ENCODE results near the gene MEIKIN. TPM values are rescaled to one million over a fixed set of nuclear protein-coding genes. Genes with fewer than 3 reads are reported as not detected.

Gene MEIKIN
- total RNA-seq (under 1 TPM; 0.42 to 0.51 TPM), polyA plus RNA-seq (not detected)

GRCh38 chr5:131945551-131946168, at the start of gene MEIKIN:
Gene MEIKIN (minus strand): TSS chr5:131945663. CDS start chr5:131945505, 158 bp downstream.
- no peak within 1 kb of the TSS for H3K9ac ChIP-seq (ENCODE audit: low read depth in 1 of 2, low read length in 2 of 2)
- no peak within 1 kb of the TSS for H3K27ac ChIP-seq (ENCODE audit: low read depth in 1 of 2, low read length in 2 of 2)
- DNase-seq (ENCODE audit: low spot score) = no peak
- H3K9me3 ChIP-seq (ENCODE audit: control insufficient read depth in 4 of 4, low read length in 3 of 4) = no peaks in the 10 kb centered on the region
- no peak for TF ChIP-seq NR2F2 (IDR thresholded peaks at IDR 0.05)
- no peak for TF ChIP-seq SP1 (IDR thresholded peaks at IDR 0.05)
- TF ChIP-seq FOXA1 (IDR thresholded peaks at IDR 0.05) = no peak
- TF ChIP-seq RXRA (IDR thresholded peaks at IDR 0.05) = no peak
- TF ChIP-seq HNF4A (conservative IDR thresholded peaks at IDR 0.05) = no peak
- TF ChIP-seq RAD21 (IDR thresholded peaks at IDR 0.05) = no peak
- no peak within 1 kb of the TSS for H3K4me3 ChIP-seq (ENCODE audit: low read depth in 1 of 3, low read length in 3 of 3)
- WGBS = 87% methylated on average over 24 of the region's 24 CpGs
- no peaks in the 10 kb centered on the region for H3K27me3 ChIP-seq (ENCODE audit: control insufficient read depth in 4 of 4, insufficient read depth in 4 of 4, low read length in 3 of 4)
- no peaks in the 10 kb centered on the region for H3K4me1 ChIP-seq (ENCODE audit: control insufficient read depth in 4 of 4, insufficient read depth in 4 of 4, low read length in 3 of 4)
- H3K36me3 ChIP-seq (ENCODE audit: control insufficient read depth in 4 of 4, insufficient read depth in 3 of 4, low read depth in 1 of 4, low read length in 3 of 4) = no peaks in the 10 kb centered on the region

GRCh38 chr5:131994533-131995226, 49.2 kb upstream of the MEIKIN start:
- no peak overlapping the region for H3K27ac ChIP-seq (ENCODE audit: low read depth in 1 of 2, low read length in 2 of 2)
- no peaks in the 10 kb centered on the region for H3K36me3 ChIP-seq (ENCODE audit: control insufficient read depth in 4 of 4, insufficient read depth in 3 of 4, low read depth in 1 of 4, low read length in 3 of 4)
- H3K9ac ChIP-seq (ENCODE audit: low read depth in 1 of 2, low read length in 2 of 2) = no peak overlapping the region
- H3K4me1 ChIP-seq (ENCODE audit: control insufficient read depth in 4 of 4, insufficient read depth in 4 of 4, low read length in 3 of 4) = peaks cover 6 to 21% (median 16%) of the 10 kb centered on the region in 4 donors
- no peaks in the 10 kb centered on the region for H3K9me3 ChIP-seq (ENCODE audit: control insufficient read depth in 4 of 4, low read length in 3 of 4)
- H3K4me3 ChIP-seq (ENCODE audit: low read depth in 1 of 3, low read length in 3 of 3) = no peak overlapping the region
- DNase-seq (ENCODE audit: low spot score) = peak; percentile 83
- H3K27me3 ChIP-seq (ENCODE audit: control insufficient read depth in 4 of 4, insufficient read depth in 4 of 4, low read length in 3 of 4) = no peaks in the 10 kb centered on the region
- no peak for TF ChIP-seq FOXA1 (IDR thresholded peaks at IDR 0.05)
- no peak for TF ChIP-seq EGR1 (IDR thresholded peaks at IDR 0.05; ENCODE audit: low read depth in 2 of 2)
- TF ChIP-seq SP1 (IDR thresholded peaks at IDR 0.05) = no peak
- TF ChIP-seq JUND (IDR thresholded peaks at IDR 0.05) = no peak
- no peak for TF ChIP-seq GABPA (IDR thresholded peaks at IDR 0.05 in 1 of 2, conservative IDR thresholded peaks at IDR 0.05 in 1 of 2)
- TF ChIP-seq REST (IDR thresholded peaks at IDR 0.05) = no peak
- no peak for TF ChIP-seq ATF3 (IDR thresholded peaks at IDR 0.05)
- no peak for TF ChIP-seq YY1 (IDR thresholded peaks at IDR 0.05)
- TF ChIP-seq FOXA2 (IDR thresholded peaks at IDR 0.05) = no peak
- no peak for TF ChIP-seq HNF4G (IDR thresholded peaks at IDR 0.05)
- TF ChIP-seq ZBTB33 (IDR thresholded peaks at IDR 0.05) = no peak
- no peak for TF ChIP-seq NR2F2 (IDR thresholded peaks at IDR 0.05)
- no peak for TF ChIP-seq CTCF (IDR thresholded peaks at IDR 0.05; ENCODE audit: low read depth, low read length, missing input control)
- no peak for TF ChIP-seq RAD21 (IDR thresholded peaks at IDR 0.05)
- WGBS = 94% methylated on average over 7 of the region's 7 CpGs
